ENCODE measurements around the gene SNX8. TPM values are rescaled to one million over a fixed set of nuclear protein-coding genes. Genes with fewer than 3 reads are reported as not detected.

SNX8 gene
- total and polyA plus RNA-seq, 2 of the 8 experiments (the other 6 are each of a cell fraction or from before 2014, with no cell fraction given) = 46.2 to 70.8 TPM

DNA sequence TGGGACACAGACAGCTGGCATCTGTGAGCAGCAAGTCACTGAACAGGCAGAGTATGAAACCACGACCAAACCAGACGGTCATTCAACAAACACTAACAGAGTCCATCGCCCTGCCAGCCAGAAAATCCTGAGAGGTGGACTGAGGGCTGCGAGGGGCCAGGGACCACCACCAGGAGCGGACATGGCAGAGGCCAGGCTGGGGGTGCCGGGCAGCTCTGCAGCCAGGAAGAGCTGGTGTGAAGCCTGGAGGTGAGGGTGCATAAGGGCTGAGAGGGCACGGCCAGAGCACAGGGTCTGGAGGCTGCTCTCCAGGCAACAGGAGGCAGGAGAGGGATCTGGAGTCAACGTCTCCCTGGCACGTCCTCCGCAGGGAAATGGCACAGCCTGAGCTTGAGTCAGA, 97.0 kb downstream of the SNX8 start:
- Histone ChIP-seq H3K27ac (ENCODE audit: low read depth, low read length) (no peak overlapping the region), H2AFZ (ENCODE audit: low read length) (no peak overlapping the region), H2BK120ac (replicated peaks; ENCODE audit: low read depth, low read length) (no peak overlapping the region), H3K4me3 (ENCODE audit: extremely low read depth in 1 of 4, insufficient read depth in 2 of 4, low read depth in 3 of 4, low read length in 4 of 4) (no peak overlapping the region), H4K8ac (ENCODE audit: extremely low read depth, insufficient read depth, low read length) (no peak overlapping the region), H4K20me1 (replicated peaks in 1 of 2; ENCODE audit: control insufficient read depth in 1 of 2, insufficient read depth in 2 of 2, low read length in 2 of 2) (peaks cover 3 to 26% of the 10 kb centered on the region in 2 experiments), H3K79me1 (ENCODE audit: low read depth, low read length) (peaks cover 3% of the 10 kb centered on the region; the same call in 1 of the 2 replicates), H3K56ac (replicated peaks; ENCODE audit: insufficient read length, low read depth, low read length) (no peak overlapping the region), H2BK12ac (ENCODE audit: low read depth, low read length) (no peak overlapping the region), H3K79me2 (ENCODE audit: control insufficient read depth in 1 of 2, insufficient read depth in 2 of 2, low read length in 2 of 2) (peaks cover 0 to 4% of the 10 kb centered on the region in 2 experiments; a peak in 3 of 4 replicates), H3K23ac (ENCODE audit: insufficient read length) (no peak overlapping the region), H3K14ac (ENCODE audit: insufficient read length) (no peak overlapping the region), H2AK5ac (ENCODE audit: low read depth, low read length) (no peak overlapping the region), H2BK20ac (ENCODE audit: low read length) (no peak overlapping the region), H3K27me3 (replicated peaks in 1 of 4; ENCODE audit: control insufficient read depth in 3 of 4, extremely low read depth in 1 of 4, insufficient read depth in 3 of 4, low read length in 3 of 4) (no peaks in the 10 kb centered on the region), H3K4ac (replicated peaks; ENCODE audit: insufficient read length, low read depth, low read length) (no peak overlapping the region), H3K36me3 (ENCODE audit: control insufficient read depth in 2 of 4, insufficient read depth in 4 of 4, low read length in 3 of 4) (peaks cover 20 to 64% (median 51%) of the 10 kb centered on the region in 4 experiments; a peak in 7 of 8 replicates), H3K4me1 (replicated peaks in 1 of 4; ENCODE audit: control insufficient read depth in 3 of 4, insufficient read depth in 4 of 4, low read length in 3 of 4) (no peaks in the 10 kb centered on the region), H3K4me2 (ENCODE audit: insufficient read depth in 1 of 2, low read depth in 2 of 2, low read length in 2 of 2) (no peak overlapping the region), H4K91ac (replicated peaks; ENCODE audit: insufficient read length, low read length) (no peak overlapping the region), H4K5ac (ENCODE audit: insufficient read length, low read depth, low read length) (no peak overlapping the region), H2BK5ac (ENCODE audit: low read depth, low read length) (no peak overlapping the region), H2BK15ac (ENCODE audit: low read length) (no peak overlapping the region), H3K18ac (ENCODE audit: extremely low read depth, low read length) (no peak overlapping the region), H3K9ac (replicated peaks in 1 of 4; ENCODE audit: extremely low read depth in 1 of 4, low read depth in 3 of 4, low read length in 3 of 4) (no peak overlapping the region), H3K9me3 (ENCODE audit: insufficient read depth in 2 of 2, low read depth in 1 of 2, low read length in 1 of 2) (no peaks in the 10 kb centered on the region), H3K23me2 (ENCODE audit: low read depth, low read length) (no peaks in the 10 kb centered on the region)
- ChIA-PET CTCF (ENCODE audit: partially characterized antibody) (interaction anchor here (0.9 to 1.3 kb wide), 5 partner anchors 8 to 147 kb away, joined by 3 read pairs; no protein-coding TSS in a partner anchor), POLR2A (ENCODE audit: partially characterized antibody) (no interaction called here)
- DNase-seq (ENCODE audit: low read depth in 1 of 2, low spot score in 2 of 2) (no peak), FAIRE-seq (no peak)
- WGBS, 2 experiments (ENCODE audit: extremely low coverage in 1 of 2, insufficient coverage in 1 of 2, insufficient read length in 1 of 2, insufficient replicate concordance in 2 of 2, low coverage in 1 of 2, low lambda C conversion rate in 2 of 2, missing lambda C conversion rate in 1 of 2) = 91% methylated on average over 10 of the region's 10 CpGs; no CpG with 5 or more reads in 1 of the 2 experiments
- TF ChIP-seq POLR2AphosphoS5 (IDR thresholded peaks at IDR 0.05; ENCODE audit: low read depth, low read length) = no peak
- TF ChIP-seq CEBPB (IDR thresholded peaks at IDR 0.05; ENCODE audit: low read depth, low read length) = no peak
- no peak for TF ChIP-seq JUN (IDR thresholded peaks at IDR 0.05; ENCODE audit: low read depth, low read length)
- TF ChIP-seq NANOG (IDR thresholded peaks at IDR 0.05; ENCODE audit: insufficient read depth, low read depth, low read length, poor library complexity, severe bottlenecking) = no peak
- no peak for TF ChIP-seq EP300 (IDR thresholded peaks at IDR 0.05; ENCODE audit: borderline replicate concordance in 1 of 2, low read depth in 2 of 2, low read length in 2 of 2)
- TF ChIP-seq ASH2L (IDR thresholded peaks at IDR 0.05; ENCODE audit: low read length) = no peak
- no peak for TF ChIP-seq GTF2F1 (IDR thresholded peaks at IDR 0.05; ENCODE audit: borderline replicate concordance, low read depth, low read length)
- TF ChIP-seq SAP30 (IDR thresholded peaks at IDR 0.05; ENCODE audit: insufficient read depth, insufficient replicate concordance, low read length) = no peak
- no peak for TF ChIP-seq SUZ12 (IDR thresholded peaks at IDR 0.05; ENCODE audit: low read length)
- no peak for TF ChIP-seq JUND (IDR thresholded peaks at IDR 0.05; ENCODE audit: low read length)
- no peak for TF ChIP-seq SIX5 (IDR thresholded peaks at IDR 0.05; ENCODE audit: low read depth, low read length)
- no peak for TF ChIP-seq RNF2 (IDR thresholded peaks at IDR 0.05; ENCODE audit: borderline replicate concordance, low read depth, low read length, missing control alignments, poor library complexity, severe bottlenecking)
- TF ChIP-seq HDAC6 (IDR thresholded peaks at IDR 0.05; ENCODE audit: low read depth, low read length) = no peak
- TF ChIP-seq, protein P1, sequence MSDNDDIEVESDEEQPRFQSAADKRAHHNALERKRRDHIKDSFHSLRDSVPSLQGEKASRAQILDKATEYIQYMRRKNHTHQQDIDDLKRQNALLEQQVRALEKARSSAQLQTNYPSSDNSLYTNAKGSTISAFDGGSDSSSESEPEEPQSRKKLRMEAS (IDR thresholded peaks at IDR 0.05) = no peak
